ENCODE measurements around the gene CADPS. TPM values are rescaled to one million over a fixed set of nuclear protein-coding genes. Genes with fewer than 3 reads are reported as not detected.

Gene CADPS
- total RNA-seq, 1 experiment from 2014 or later: 0.11 TPM

GRCh38 chr3:62376906-62377877 lies 498.0 kb downstream of the CADPS start:
- no peak for DNase-seq (ENCODE audit: low read depth)

DNA sequence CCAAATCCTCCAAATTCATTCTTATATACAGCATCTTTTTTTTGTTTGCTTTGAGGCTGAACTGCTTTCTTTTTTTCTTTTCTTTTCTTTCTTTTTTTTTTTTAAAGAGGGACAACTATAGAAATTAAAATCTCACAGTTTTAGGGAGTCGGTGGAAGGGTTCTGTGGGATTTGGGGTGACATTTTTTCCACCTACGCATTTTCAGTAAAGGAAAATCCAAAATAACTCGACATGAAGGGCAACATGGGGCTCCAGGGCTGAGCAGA lies 498.8 kb downstream of the CADPS start:
- no peak for DNase-seq (ENCODE audit: low read depth)

GRCh38 chr3:62375655-62376453 lies 499.4 kb downstream of the CADPS start:
- DNase-seq (ENCODE audit: low read depth): no peak

DNA sequence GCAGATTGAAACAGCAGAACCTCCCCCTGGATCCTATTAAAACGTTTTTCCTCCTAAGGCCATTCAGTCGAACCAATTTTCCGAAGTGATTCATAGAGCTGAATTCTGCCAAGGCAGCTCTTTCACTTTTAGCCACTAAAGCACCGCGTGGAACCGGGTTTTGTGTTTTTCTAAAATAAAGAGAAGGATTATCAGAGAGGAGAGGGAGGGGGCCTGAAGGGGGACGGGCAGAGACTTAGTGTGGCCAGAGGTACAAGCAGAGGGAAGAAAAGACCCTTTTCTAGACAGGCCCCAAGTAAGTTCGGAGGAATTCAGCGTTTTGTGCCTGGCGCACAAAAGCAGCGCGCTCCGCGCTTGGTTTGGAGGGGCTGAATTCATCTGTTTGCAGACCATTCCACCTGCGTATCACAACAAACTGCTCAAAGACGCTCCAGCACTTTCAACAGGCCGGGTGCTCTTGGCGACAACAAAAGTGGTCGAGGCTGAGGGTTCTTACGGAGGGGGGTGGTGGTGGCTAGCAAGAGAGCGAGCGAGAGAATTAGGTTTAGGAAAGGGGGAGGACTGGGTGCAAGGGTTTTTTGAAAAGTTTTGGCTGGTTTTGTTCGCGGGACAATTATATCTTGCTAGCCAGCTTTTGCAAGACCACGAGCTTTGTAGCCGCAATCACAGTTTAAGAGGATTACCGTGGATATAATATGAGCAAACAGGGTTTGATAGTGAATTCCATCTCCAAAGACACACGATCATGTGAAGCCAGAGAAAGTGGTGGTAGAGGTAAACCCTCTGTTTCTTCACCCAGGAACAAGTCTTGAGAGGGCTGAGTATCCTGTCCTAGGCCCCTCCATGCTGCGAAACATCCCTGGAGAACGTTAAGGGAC lies 500.6 kb downstream of the CADPS start:
- peak; percentile 18 for DNase-seq (ENCODE audit: low read depth)

GRCh38 chr3:62373714-62374333 lies 501.4 kb downstream of the CADPS start:
- no peak for DNase-seq (ENCODE audit: low read depth)

GRCh38 chr3:62373215-62373614 lies 502.0 kb downstream of the CADPS start, which contains the start of gene FEZF2:
Gene FEZF2 (minus strand): TSS chr3:62373550. CDS start chr3:62372868, 682 bp downstream.
- no peak for DNase-seq (ENCODE audit: low read depth)

DNA sequence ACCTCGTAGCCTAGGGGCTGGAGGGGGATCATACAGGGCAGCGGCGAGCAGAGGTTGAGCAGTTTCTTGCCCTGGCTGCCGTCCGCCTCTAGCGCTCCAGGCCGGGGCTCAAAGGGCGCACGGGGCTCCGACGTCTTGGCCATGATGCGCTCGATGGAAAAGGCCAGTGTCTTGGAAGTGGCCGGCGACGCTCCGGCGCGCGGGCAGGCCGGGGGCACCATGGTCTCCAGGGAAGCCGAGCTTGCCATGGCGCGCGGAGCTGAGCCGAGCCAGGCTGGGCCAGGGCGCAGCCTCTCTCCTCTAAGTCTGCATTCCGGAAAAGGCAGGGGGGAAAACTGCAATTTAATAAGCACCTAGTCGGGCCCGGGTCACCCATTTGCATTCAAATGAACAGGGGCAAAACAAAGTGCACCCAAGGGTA lies 502.6 kb downstream of the CADPS start:
- no peak for DNase-seq (ENCODE audit: low read depth)

- no peak for DNase-seq (ENCODE audit: low read depth)
Observed at GRCh38 chr3:62371720-62372591, 503.3 kb downstream of the CADPS start.

GRCh38 chr3:62370858-62371719 lies 504.1 kb downstream of the CADPS start:
- DNase-seq (ENCODE audit: low read depth): no peak

- no peak for DNase-seq (ENCODE audit: low read depth)
Observed at GRCh38 chr3:62370112-62370857, 504.9 kb downstream of the CADPS start.

- no peak for DNase-seq (ENCODE audit: low read depth)
Observed at GRCh38 chr3:62369476-62369743, 505.8 kb downstream of the CADPS start.

DNA sequence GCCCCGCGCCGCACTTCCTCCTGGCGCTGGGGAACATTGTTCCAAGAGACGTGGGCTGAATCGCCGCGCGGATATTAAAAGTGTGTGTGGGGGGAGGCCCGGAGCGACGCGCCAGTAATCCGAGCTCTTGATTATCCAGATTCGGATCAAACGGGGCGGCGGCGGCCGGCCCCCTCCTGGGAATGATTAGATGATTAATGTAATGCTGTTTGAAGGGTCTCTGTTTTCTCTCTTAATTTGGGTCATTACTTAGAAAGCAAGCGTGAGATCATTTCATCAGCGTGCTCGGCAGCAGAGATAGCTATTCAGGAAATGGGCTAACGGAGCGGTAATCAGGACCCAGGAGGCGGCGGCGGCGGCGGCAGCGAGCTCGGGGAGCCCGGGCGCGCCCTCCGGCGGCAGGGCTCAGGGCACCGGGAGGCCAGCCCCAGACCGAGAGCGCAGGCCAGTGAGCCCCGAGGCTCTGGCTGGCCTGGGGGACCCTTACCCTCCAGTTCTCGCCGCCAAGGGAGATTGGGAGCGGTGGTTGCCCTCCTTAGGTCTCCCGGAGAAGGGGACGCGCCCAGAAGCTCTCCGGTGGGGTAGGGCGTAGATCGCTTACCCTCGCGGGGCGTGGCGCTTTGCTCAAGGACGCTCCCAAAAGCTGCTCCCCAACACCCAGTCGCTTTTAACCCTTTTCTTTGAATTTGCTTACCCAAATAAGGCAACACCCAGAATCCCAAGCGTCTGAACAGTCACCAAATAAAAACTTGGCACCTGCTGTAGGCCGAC lies 506.3 kb downstream of the CADPS start:
- DNase-seq (ENCODE audit: low read depth): no peak

GRCh38 chr3:62368290-62368704 lies 506.9 kb downstream of the CADPS start:
- no peak for DNase-seq (ENCODE audit: low read depth)

GRCh38 chr3:62367763-62368195 lies 507.4 kb downstream of the CADPS start:
- no peak for DNase-seq (ENCODE audit: low read depth)

- DNase-seq (ENCODE audit: low read depth): no peak
Observed at GRCh38 chr3:62366126-62366484, 509.1 kb downstream of the CADPS start.

- DNase-seq (ENCODE audit: low read depth): no peak
Observed at GRCh38 chr3:62365391-62366125, 509.7 kb downstream of the CADPS start.

DNA sequence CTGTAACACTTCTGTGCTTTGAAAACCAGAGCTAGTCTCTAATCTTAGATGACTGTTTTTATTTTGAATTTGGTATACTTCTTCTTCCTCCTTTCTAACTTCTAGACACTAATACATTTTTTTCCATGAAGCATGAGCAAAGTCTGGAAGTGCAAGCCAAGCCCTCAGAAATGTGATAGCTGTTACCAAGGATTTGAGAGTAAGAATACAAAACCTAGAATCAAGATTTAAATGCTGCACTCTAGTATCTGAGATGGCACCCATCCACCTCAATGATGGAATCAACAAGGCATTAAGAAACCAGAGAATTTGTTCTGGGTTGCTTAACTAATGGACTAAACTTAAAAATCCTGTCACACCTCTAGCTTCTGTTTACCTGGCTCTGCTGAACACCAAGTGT lies 511.0 kb downstream of the CADPS start:
- no peak for DNase-seq (ENCODE audit: low read depth)
